AG08396 (cell line): ENCODE data around the gene ZBTB17.

Experiments
- DNase-seq: peaks from one replicate; pipeline ENCODE4 v3.0.0; 2012; ENCODE audit warnings: low spot score, mixed read lengths

Gene ZBTB17

DNA sequence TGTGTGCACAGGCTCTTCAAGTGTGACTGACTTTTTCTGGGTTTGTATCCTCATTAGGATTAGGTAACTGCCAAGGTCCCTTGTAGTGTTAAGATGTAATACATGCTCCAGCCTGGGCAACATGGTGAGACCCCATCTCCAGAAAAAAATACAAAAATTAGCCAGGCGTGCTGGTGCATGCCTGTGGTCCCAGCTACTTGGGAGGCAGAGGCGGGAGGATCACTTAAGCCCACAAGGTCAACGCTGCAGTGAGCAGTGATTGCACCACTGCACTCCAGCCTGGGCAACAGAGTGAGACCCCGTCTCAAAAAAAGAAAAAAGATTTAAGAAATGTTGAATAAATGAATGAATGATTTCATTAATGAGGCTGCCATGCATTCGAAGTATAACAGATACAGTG lies 15.1 kb downstream of the ZBTB17 start:
- no peak for DNase-seq

DNA sequence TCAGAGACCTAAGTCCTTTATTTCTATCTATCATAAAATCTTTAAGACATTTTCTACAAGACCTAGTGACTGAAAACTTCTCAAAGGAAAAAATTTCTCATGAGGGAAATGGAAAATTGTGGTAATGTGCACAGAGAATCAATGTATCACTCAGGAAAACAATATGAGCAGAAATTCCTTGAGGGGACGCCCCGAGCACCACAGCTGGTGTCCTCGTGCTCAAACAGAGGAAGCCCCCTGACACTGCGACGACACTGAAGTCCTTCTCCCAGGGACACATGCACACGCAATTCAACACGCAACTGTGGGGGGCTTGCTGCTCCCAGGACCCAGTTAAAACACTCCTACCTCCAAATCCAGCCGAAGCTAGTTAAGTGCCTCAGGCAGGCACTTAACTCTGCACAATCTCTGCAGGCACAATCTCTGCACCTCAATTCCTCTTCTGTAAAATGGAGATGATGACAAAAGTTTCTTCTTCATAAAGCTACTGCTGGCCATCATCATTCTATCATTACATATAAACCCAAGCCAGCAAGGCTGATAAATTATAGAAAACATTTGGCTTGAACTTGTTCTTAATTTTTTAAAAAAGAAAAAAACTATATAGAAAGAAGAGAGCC lies 16.0 kb downstream of the ZBTB17 start:
- DNase-seq, result no peak

DNA sequence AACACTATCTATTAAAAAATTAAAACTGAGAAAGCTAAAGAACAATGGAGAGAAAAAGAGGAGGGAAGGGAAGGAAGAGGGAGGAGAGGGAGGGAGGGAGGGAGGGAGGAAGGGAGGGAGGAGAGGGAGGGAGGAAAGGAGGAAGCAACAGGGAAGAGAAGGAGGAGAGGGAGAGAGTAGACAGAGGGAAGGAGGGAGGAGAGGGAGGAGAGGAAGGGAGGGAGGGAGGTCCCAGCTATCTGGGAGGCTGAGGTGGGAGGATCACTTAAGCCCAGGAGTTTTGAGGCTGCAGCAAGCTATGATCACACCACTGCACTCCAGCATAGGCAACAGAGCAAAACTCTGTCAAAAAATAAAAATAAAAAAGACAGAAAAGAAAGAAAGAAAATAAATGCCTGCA lies 16.5 kb downstream of the ZBTB17 start:
- DNase-seq, result no peak

DNA sequence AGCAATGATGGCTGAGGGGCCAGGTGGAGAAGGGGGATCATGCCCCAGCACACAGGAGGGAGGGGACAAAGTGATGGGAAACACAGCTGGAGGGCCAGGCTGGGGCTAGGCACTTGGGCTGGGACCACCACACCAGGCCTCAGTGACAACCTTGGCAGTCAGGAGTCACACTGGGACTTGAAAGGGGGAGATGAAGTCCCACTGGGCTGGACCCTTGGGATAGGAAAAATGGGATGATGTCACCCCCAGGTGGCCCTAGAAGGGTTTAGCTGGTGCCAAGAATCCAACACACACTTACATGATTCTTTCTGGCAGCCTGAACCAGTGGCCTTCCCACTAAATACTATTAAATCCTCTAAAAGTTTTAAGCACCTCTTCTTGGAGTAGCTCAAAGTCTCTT lies 17.1 kb downstream of the ZBTB17 start:
- no peak for DNase-seq

DNA sequence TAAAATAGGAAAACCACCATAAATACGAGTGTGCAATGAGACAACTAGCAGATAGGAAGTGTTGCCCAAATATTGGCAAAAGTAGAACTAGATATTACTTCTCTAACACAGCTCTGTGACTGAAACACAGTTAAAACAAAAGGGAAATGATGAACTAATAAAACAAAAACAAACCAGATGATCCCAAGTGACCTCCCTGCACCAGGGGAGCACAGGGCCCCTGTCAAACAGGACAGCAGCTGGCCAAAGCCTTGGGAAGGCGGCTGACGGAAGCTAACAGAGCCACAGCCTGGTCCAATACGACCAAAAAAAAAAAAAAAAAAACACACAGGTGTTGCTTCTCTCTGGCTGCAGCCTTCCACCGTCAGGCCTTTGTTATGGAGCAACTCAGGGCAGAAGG lies 17.8 kb downstream of the ZBTB17 start:
- no peak for DNase-seq

DNA sequence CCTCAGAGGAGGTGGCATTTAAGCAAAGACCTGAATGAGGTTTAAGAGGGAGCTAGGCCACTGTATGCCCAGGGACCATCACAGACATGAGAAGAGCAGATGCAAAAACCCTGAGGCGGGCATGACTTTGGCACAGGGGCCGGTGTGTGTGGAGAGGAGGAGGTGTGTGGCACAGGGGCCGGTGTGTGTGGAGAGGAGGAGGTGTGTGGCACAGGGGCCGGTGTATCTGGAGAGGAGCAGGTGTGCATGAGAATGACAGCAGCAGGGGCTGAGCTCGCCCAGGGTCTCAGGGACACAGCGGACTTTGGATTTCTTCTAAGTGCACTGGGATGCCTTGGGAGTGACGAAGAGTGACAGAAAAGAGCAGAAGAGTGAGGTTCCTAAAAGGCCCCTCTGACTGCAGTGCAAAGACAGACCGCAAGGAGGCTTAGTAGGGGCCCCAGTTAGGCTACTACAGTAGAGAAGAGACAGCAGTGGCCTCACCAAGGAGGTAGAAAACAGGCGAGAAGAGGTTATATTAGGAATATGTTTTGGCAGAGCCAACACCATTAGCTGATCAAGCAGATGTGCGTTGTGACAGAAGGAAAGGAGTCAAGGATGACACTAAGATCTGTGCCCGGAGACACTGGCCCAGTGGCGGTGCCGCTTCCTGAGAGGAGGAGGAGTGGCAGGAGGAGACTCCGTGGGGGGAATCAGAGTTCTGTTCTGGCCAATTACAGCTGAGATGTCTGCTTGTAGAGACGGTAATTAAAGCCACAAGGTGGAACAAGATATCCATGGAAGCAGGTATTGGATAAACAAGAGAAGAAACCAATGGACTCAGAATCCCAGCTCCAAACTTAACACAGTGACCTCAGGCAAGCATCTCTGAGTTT lies 18.4 kb downstream of the ZBTB17 start:
- DNase-seq, result no peak

DNA sequence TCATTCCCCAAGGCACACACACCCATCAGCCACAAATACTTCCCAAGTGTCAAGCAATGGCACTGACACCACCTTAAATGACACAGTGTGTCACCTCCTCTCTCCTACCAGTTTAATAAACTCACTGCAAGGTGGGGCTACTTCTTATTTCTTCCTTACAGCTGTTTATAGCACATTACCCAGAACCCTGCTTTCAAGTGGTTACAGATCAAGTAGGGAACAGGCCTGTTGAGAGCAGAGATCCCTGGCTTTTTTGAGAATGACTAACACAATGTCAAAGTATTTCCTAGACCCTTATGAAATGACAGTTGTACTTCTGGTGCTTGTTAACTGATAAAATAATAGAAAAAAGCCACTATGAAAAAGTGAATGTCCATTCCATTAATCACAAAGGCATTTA lies 19.8 kb downstream of the ZBTB17 start:
- no peak for DNase-seq

DNA sequence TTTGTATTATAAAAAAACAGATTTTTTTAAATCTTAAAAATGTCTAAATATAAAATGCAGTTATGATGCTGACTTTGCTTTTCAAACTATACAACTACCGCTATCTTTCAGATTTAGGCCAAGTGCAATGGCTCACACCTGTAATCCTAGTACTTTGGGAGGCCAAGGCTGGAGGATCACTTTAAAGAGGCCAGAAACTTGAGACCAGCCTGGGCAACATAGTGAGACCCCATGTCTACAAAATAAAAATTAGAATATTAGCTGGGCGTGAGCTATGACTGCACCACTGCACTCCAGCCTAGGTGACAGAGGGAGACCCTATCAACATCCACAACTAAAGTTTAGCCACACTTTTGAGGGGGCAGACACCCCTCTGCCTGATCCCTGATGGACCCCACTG lies 20.3 kb downstream of the ZBTB17 start:
- no peak for DNase-seq

DNA sequence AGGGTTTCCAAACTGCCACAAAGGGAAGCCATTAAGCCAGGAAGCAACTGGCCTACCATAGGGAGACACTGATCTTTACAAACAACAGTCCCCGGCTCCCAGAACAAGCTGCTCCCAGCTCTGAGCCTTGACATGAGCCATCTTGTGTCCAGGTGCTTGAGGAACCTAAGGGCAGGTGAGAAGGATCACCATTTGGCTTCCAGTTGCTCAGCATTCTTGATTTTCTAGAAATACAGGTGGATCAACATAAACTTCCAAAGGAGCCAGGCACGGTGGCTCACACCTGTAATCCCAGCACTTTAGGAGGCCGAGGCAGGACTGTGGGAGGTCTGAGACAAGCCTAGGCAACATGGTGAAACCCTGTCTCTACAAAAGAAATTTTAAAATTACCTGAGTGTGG lies 21.6 kb downstream of the ZBTB17 start:
- DNase-seq, result no peak

DNA sequence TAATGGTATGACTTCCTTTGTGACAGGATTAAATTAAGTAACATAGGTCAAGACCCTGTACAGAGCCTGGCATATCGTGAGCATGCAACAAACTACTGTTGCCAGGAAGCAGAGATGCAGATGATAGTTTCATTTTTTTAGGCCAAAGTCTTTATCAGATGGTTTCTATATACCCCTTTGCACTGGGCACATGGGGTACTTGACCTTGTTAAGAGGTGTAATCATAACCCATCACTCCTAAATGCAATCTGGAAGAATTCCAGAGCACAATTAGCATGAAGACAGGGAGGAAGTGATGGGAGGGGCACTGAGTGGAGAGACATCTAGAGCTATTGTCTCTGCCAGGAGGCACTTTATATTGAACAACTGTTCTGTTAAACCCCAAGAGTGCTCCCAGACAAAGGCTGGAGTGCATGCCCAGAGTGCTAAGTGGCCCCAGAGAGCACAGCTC lies 22.1 kb downstream of the ZBTB17 start:
- DNase-seq, result no peak

DNA sequence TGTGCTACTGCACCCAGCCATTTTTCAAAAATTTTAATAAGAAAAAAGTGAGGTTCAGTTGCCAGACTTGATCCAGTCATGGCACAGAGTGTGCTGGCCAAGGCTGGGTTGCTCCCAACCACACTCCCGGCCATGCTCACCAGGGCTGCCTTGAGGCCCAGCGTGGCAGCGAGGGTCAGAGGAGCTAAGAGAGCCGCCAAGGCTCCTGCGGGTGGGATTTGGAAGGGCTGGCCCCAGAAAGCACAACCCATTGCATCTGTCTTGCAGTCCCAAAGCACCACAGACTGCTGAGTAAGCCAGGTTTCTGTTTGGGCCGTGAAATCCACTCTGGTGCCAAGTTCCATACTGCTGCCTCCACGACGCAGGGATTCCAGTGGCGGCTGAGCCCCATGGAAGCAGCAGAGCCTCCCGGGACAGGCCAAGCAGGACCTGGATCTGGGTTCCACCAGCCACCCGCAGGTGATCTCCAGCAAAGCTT lies 22.6 kb downstream of the ZBTB17 start:
- DNase-seq, result no peak

DNA sequence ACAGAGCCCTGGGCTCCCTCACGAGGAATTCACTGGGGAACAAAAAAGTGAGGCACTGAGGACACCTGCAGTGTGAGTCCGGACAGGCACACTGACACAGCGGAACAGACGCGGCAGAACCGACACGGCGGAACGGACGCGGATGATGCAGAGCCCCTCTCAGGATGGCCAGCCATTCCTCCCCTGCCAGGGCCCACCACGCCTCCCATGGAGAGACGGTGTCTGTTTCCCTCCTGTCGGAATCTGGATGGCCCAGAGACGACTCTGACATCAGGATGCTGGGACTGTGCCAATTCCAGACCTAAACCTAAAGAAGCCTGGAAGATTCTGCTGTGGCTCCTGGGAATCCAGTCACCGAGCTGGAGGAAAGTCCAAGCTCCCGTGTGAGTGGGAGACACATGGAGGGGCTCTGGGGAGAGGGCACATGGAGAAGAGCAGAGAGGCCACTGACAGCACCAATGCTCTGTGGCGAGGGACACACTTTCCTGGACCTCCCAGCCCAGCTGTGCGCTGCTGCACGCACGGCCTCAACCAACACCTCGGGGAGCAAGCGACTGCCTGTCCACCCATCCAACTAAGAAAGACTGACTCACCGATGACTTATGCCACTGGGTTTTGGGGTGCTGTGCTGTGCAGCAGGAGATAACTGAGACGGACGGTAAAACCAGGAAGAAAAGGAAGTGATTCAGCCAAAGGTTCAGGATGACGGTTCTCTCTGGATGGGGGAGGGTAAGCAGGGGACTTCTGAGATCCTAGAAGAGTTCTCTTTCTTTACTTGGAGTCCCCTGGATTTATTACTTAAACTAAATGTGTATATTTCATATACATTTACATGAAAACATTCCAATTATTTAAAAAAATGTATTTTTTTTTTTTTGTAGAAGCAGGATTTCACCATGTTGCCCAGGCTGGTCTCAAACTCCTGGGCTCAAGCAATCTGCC lies 23.3 kb downstream of the ZBTB17 start:
- DNase-seq, result peak; percentile 83

DNA sequence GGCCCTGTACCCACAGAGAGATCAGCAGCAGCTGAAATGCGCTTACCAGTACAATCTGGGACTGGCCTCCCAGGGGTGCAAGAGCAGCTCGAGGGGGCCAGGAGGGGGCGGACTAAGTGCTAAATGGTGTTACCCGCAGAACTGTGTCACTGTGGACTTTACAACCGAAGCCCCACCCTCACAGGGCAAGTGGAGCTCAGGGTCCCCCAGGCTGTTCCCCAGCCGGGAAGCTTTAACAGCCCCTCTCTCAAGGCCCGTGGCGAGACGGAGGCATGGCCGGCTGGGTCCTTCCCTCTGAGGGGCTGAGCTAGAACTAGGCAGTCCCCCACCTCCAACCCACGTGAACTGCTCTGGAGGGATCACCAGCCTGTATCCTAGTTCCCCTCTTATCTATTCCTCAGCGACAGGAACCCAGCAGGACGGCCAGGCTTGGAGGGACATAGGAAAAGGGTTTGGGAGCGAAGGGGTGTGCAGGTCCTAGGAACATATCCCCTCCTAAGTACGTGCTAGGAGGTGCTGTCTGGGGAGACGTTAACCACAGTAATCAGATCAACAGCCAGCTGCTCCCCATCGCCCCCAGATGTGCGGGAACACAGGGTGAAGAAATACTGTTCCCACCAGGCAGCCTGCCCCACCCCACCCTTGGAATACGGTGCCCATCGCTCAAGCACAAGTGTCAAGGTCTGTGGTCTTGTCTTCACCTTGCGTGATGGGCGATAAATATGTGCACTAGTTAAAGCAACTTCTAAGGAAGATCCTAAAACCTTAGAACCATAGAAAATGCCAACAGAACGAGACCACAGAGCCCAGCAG lies 24.4 kb downstream of the ZBTB17 start:
- DNase-seq, result no peak

DNA sequence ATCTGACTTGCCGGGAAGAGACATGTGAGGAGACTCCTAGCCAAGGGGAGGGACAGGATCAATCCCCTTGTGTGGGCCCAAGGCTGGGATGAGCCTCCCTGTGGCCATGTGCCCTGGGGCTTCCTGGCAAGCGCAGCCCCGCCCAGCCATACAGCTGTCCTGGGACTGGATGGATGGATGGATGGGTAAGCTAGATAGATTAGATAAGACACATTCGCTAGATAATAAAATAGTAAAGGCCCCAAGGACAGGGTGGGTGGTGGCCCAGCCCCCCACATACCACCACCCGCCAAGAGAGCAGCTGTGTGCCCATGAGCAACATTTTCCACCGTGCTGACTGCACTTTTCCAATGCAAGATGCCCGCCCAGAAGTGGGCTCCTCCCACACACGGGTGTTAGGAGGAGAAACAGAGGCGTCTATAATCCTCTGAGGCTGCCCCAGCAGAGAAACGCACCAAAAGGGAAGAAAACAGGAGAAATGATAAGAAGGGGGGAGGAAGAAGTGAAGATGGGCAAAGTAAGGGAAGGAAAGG lies 25.1 kb downstream of the ZBTB17 start:
- no peak for DNase-seq

DNA sequence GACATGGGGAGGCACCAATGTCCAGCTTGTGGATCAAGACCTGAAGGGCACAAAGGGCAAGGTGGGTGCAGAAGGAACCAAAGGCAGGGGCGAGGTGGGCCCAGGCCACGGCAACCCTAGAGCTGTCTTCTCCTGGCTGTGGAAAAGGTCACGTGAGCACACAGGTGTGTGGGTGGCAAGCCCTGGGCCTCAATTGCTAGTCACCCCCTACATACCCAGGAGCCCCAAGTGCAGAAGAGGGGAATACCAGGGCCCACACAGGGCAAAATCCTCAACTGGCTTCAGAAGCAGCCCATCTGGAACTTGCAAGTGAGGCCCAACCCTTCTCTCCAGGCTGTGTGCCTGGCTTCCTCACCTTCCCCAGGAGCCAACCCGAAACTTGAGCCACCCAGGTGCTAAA lies 25.6 kb downstream of the ZBTB17 start:
- DNase-seq, result no peak

DNA sequence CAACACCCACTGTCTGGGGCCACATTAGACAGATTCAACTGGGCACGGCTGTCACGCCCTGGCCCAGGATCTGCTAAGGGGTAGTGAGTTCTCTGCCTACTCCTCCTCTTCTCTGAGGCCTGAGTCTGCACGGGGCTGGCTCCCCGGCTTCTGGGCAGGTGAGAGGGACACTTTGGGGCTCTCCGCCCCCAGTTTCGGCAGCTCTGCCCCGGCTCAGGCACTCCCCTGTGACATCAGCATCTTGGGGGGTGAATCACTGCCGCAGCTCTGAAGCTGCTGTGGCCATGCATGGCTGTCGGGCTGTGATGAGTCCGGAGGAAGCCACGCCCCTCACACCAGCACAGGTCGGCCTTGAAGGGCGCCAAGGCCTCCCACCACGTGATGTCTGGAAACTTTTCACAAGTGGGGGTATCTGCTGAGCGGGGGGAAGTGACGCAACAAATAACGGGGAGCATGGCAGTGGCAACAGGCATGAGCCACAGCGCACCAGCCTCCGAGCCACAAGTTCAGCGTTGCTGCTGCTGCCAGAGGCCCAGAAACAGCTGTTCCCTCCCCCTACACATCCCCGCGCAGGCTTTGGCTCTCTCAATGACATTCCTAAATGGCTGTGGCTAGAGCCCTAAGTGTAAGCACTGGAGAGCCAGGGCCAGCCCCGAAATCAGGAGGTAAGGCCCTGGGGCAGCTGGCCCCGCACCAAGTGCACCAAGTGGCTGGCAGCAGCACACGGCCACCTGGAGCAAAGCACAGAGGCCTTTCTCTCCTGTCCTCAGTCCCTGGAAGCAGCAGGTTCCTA lies 26.3 kb downstream of the ZBTB17 start:
- peak; percentile 92 for DNase-seq

DNA sequence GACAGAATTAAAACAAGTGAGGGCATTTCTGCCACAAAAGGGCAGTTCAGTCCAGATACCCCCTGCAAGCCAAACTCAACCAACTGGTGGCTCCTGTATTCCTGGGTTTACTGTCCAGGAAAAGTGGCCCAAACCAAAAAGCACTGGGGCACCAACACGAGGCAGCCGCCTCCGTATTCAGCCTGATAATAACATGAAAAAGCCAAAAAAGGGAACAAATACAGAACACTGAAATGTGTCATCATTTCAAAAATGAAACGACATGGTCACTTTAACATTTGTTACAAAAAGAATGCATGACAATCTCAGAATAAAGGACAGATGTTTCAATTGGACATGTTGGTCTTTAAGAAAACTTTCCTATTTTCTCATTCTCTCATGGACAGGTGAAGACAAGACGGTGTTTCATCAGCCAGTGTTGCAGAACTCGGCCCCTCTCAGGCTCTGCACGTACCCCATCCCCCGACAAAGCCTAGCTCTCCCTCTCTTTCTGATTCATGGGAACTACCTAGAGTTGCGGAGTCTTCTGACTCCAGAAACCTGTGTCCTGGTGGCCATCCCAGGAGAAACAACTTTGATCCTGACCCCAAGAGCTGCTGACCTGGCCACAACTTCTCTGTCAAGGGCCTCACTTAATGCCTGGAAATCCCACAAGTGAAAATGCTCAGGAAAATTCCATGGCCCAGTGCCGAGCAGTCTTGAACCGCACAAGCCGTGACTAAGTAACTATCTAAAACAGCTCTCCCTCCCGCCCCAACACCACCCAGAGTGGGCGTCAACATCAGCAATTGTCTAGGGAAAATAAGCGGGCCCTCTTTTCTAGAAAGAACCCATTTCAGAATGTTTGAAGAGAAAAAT lies 27.1 kb downstream of the ZBTB17 start:
- DNase-seq, result peak; percentile 88

DNA sequence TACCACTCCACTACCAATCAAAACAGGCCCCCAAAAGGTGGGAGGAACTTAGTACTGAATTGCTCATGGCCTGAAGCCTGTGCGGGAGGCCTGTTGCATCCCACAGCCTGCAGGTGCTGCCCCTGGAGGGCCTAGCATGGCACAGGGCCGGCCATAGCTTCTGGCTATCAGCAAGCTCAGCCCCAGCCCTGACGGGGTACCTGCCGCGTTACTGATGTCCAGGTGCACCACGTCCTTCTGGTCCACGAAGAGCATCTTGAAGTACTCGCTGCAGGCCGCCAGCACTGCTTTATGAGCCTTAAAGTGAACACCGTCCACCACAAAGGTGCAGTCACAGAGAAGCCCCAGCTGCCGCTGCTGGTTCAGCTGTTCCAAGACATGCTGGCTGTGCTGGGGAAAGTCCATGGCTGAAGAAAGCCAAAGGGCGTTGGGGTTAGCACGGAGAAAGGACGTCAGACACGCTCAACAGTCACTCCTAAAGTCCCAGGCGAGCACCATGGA lies 27.8 kb downstream of the ZBTB17 start:
- no peak for DNase-seq

DNA sequence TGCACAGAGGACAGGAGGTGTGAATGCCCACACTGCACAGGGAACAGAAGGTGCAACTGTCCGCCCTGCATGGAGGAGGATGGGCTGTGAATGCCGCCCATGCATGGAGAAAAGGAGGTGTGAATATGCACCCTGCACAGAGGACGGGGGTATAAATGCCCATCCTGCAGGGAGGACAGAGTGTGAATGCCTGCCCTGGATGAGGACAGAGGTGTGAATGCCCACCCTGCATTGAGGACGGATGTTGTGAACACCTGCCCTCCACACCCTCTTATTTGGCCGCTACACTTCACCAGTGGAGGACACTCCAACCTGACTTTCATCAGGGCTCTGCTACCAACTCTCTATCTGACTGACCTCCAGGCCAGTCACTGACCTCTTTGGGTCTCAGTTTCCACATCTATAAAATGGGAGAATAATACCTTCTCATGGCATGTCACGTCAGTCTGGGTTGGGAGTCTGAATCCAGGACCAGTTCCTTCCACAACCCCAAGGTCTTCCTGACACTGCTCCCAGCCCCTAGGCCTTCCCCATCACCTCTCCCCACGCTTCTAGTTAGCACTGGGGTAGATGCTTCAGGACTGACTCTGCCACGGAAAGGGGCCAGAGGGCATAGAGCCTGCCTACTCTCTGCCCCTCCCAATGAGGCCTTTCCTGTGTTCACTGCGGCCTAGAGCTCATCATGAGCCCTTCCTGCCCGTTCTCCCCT lies 28.4 kb downstream of the ZBTB17 start:
- DNase-seq, result no peak
